ENCODE results near the gene LBH. TPM values are rescaled to one million over a fixed set of nuclear protein-coding genes. Genes with fewer than 3 reads are reported as not detected.

The LBH gene
- total RNA-seq, 1 donor from 2014 or later = 60.2 TPM

DNA sequence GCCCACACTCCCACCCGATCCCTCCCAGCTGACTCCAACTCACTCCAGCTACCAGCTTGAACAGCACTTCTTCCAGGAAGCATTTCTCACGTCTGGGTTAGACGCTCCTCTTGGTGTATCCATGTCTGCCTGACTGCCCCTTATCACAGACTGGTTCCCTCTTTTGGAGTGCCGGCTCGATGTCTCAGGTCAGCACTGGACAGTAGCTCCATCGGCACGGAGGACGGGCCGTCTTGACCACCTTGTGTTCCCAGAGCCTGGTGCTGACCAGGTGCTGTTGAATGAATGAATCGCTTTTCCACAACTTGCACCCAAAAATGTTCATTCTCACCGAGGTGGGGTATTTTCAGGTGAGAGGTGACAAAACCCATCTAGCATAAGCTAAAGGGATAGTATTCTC, 71.8 kb downstream of the LBH start:
- no peak for DNase-seq (ENCODE audit: low spot score)

- peak; percentile 80 for DNase-seq (ENCODE audit: low spot score)
Observed at GRCh38 chr2:30305235-30305634, 73.9 kb downstream of the LBH start.

- DNase-seq (ENCODE audit: low spot score) = no peak
Observed at GRCh38 chr2:30306522-30306921, 75.2 kb downstream of the LBH start.

- DNase-seq (ENCODE audit: low spot score) = no peak
Observed at GRCh38 chr2:30308280-30308679, 76.9 kb downstream of the LBH start.

Other genes with a start within 250 kb of the LBH start
- gene YPEL5, start 84.5 kb upstream of the LBH start, total RNA-seq (ENCODE audit: insufficient read depth, low replicate concordance) = 145 TPM
- 20.2 TPM for gene LCLAT1, start 215.7 kb downstream of the LBH start, total RNA-seq (ENCODE audit: insufficient read depth, low replicate concordance)

Measured in umbilical cord (tissue), 2 donors.